CD4-positive, alpha-beta T cell (primary cell): ENCODE measurements around the gene ATP6AP1. TPM values are rescaled to one million over a fixed set of nuclear protein-coding genes. Genes with fewer than 3 reads are reported as not detected.
A peak's percentile ranks its signal among the peaks of the same experiment; 100 is the strongest.

Experiments
- ATAC-seq: fragments of 200-7000 bp; cut with Tn5 transposase; one replicate; pipeline ENCODE4 v1.10.0; 2022; ENCODE audit warnings: mild to moderate bottlenecking; ENCODE audit not compliant: poor library complexity
- CTCF ChIA-PET: fragments of 350-600 bp; sonication (Branson Sonifier 250); formaldehyde crosslinking; loops from one replicate; lab custom pipeline; 2021; ENCODE audit warnings: antibody characterized with exemption, inconsistent platforms; lab: Charles Lee
- POLR2A ChIA-PET: fragments of 350-600 bp; sonication (Branson Sonifier 250); formaldehyde crosslinking; loops from one replicate; lab custom pipeline; 2021; ENCODE audit warnings: antibody characterized with exemption, inconsistent platforms; lab: Charles Lee
- DNase-seq, 14 experiments: peaks; one replicate each; pipeline ENCODE4 v3.0.0-alpha.2; 2013 to 2020; ENCODE audit warnings: mixed read lengths in 2 of 14
- H3K27ac ChIP-seq, 2 donors: one replicate each; pipeline versions ENCODE4 v1.5.1 to v1.7.0; 2013; ENCODE audit warnings: low read length in 2 of 2, low read depth in 1 of 2, mild to moderate bottlenecking in 1 of 2
- H3K27me3 ChIP-seq, 2 experiments: 1 replicate in 1 of 2; 2 replicates in 1 of 2; pipeline versions ENCODE4 v1.6.1 to v1.7.0; 2013; ENCODE audit warnings: low read length in 2 of 2, control low read depth in 1 of 2, mild to moderate bottlenecking in 1 of 2, moderate library complexity in 1 of 2; ENCODE audit not compliant: insufficient read depth in 2 of 2, control insufficient read depth in 1 of 2
- H3K36me3 ChIP-seq: one replicate; pipeline ENCODE4 v1.6.1; 2013; ENCODE audit warnings: low read length, control low read depth; ENCODE audit not compliant: insufficient read depth
- H3K4me1 ChIP-seq: one replicate; pipeline ENCODE4 v1.6.1; 2013; ENCODE audit warnings: low read length, control low read depth; ENCODE audit not compliant: insufficient read depth
- H3K4me3 ChIP-seq: one replicate; pipeline ENCODE4 v1.5.1; 2013; ENCODE audit warnings: mild to moderate bottlenecking, low read length, moderate library complexity
- H3K9me3 ChIP-seq, 2 experiments: 1 replicate in 1 of 2; 2 replicates in 1 of 2; pipeline versions ENCODE4 v1.6.1 to v1.7.0; 2013; ENCODE audit warnings: low read length in 2 of 2, mild to moderate bottlenecking in 2 of 2, control low read depth in 1 of 2, moderate library complexity in 1 of 2; ENCODE audit not compliant: control insufficient read depth in 1 of 2, insufficient read depth in 1 of 2
- H3K27ac Mint-ChIP-seq: one replicate; pipeline ENCODE4 v1.8.0; 2020; ENCODE audit warnings: mixed read lengths
- H3K27me3 Mint-ChIP-seq: one replicate; pipeline ENCODE4 v1.8.0; 2021; ENCODE audit warnings: mixed read lengths
- H3K36me3 Mint-ChIP-seq: one replicate; pipeline ENCODE4 v1.8.0; 2021; ENCODE audit warnings: low read depth, mixed read lengths
- H3K4me1 Mint-ChIP-seq: one replicate; pipeline ENCODE4 v1.8.0; 2021; ENCODE audit warnings: low read depth, mixed read lengths
- H3K4me3 Mint-ChIP-seq: one replicate; pipeline ENCODE4 v1.8.0; 2020; ENCODE audit warnings: mild to moderate bottlenecking, mixed read lengths
- H3K9me3 Mint-ChIP-seq: one replicate; pipeline ENCODE4 v1.8.0; 2020; ENCODE audit warnings: mixed read lengths
- intact Hi-C, 2 experiments: fragments of 100-400 bp; cut with DNase I in 1 of 2; cut with micrococcal nuclease in 1 of 2; formaldehyde crosslinking; loops; one replicate each; pipeline versions ENCODE4 v1.15.1 to v1.9.0; 2023 to 2025; cut with DNase I, micrococcal nuclease
- total RNA-seq, 174 experiments: library from RNA in 2 of 174; stranded (reverse) in 2 of 174; gene quantifications; one replicate each; pipeline ENCODE4 v1.2.3 and lab custom pipeline; 2021 to 2026
- TF ChIP-seq, protein P1 (sequence below): fragments of 200-600 bp; IDR thresholded peaks from one replicate; pipeline ENCODE4 v1.8.0; 2022; ENCODE audit warnings: antibody characterized with exemption, mild to moderate bottlenecking

ATP6AP1 gene
- total RNA-seq, 2 experiments from 2014 or later, result 31.4 to 40.8 TPM

DNA sequence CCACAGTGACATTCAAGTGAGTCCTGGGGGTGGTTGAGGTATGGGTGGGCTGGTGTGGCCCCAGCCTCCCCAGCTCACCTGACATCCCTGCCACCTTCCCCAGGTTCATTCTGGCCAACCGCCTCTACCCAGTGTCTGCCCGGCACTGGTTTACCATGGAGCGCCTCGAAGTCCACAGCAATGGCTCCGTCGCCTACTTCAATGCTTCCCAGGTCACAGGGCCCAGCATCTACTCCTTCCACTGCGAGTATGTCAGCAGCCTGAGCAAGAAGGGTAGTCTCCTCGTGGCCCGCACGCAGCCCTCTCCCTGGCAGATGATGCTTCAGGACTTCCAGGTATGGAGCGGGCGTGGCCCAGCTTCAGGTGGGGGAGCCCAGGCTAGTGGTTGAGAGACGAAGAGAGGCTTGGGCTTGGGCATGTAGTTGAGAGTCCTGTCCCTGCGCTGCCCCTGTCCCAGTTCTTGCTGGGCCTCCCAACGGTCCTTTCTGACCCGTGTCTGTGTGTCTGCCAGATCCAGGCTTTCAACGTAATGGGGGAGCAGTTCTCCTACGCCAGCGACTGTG, 6.8 kb downstream of the ATP6AP1 start:
- ChIA-PET CTCF (no interaction called here), POLR2A (no interaction called here)
- DNase-seq (no peak), ATAC-seq (no peak)
- peaks cover 43% of the 10 kb centered on the region for H3K36me3 ChIP-seq
- Mint-ChIP-seq H3K4me3 (peak overlapping the region; percentile 45), H3K27ac (no peak overlapping the region), H3K27me3 (no peaks in the 10 kb centered on the region), H3K9me3 (no peaks in the 10 kb centered on the region), H3K4me1 (peaks cover 11% of the 10 kb centered on the region), H3K36me3 (peaks cover 36% of the 10 kb centered on the region)
- H3K27me3 ChIP-seq, result no peaks in the 10 kb centered on the region
- no peaks in the 10 kb centered on the region for H3K9me3 ChIP-seq
- no peak overlapping the region for H3K27ac ChIP-seq
- no peak overlapping the region for H3K4me3 ChIP-seq
- TF ChIP-seq, protein P1, sequence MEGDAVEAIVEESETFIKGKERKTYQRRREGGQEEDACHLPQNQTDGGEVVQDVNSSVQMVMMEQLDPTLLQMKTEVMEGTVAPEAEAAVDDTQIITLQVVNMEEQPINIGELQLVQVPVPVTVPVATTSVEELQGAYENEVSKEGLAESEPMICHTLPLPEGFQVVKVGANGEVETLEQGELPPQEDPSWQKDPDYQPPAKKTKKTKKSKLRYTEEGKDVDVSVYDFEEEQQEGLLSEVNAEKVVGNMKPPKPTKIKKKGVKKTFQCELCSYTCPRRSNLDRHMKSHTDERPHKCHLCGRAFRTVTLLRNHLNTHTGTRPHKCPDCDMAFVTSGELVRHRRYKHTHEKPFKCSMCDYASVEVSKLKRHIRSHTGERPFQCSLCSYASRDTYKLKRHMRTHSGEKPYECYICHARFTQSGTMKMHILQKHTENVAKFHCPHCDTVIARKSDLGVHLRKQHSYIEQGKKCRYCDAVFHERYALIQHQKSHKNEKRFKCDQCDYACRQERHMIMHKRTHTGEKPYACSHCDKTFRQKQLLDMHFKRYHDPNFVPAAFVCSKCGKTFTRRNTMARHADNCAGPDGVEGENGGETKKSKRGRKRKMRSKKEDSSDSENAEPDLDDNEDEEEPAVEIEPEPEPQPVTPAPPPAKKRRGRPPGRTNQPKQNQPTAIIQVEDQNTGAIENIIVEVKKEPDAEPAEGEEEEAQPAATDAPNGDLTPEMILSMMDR, result no peak
- peaks cover 35% of the 10 kb centered on the region for H3K4me1 ChIP-seq
- intact Hi-C loops, result loop anchor here in 1 of 2 experiments (10.0 kb wide), 1 partner anchor 50 kb away; the partner anchor contains the start of gene UBL4A

DNA sequence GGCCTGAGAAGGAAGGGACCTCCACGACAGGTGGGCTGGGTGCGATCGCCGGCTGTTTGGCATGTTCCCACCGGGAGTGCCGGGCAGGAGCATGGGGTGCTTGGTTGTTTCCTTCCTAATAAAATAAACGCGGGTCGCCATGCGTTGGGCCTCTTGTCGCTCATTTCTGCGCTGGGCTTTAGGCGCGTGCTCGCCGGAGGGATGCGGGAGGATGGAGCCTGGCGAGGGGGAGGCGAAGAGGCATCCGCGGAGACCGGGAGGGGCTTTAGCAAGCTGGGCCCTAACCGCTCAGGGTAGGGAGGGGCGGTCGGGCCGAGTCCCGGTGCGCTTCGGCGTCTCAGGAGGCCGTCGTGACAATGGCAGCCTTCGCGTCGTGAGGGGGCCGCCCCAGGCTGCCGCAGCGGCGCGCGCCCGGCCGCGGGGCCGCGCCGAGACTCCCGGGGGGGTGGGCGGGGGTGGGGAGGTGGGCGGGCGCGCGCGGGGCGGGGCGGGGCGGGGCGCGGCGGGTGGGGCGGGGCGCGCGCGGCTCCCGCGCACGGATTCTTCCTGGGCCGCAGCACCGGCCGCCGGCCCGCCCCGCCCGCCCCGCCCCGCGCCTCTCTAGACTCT, 8.0 kb downstream of the ATP6AP1 start:
- peaks cover 43% of the 10 kb centered on the region for H3K36me3 ChIP-seq
- H3K36me3 Mint-ChIP-seq, result peaks cover 31% of the 10 kb centered on the region
- H3K4me1 Mint-ChIP-seq, result peaks cover 5% of the 10 kb centered on the region
- ATAC-seq (peak; percentile 77), DNase-seq (peak in 13 of 14 experiments; percentile 18 to 86 (median 52))
- H3K4me3 Mint-ChIP-seq, result peak overlapping the region; percentile 90
- peak overlapping the region; percentile 64 to 72 for H3K27ac ChIP-seq
- TF ChIP-seq, protein P1, result no peak
- H3K4me3 ChIP-seq, result peak overlapping the region; percentile 53
- CTCF ChIA-PET, result no interaction called here
- peaks cover 39% of the 10 kb centered on the region for H3K4me1 ChIP-seq
- intact Hi-C loops, result loop anchor here (2.0 to 10.0 kb wide), 3 partner anchors 22 to 48 kb away; partner anchors contain the start of genes PLXNA3 (in 1 of the 2) and UBL4A (in 1 of the 2)
- no peaks in the 10 kb centered on the region for H3K9me3 ChIP-seq
- no peaks in the 10 kb centered on the region for H3K9me3 Mint-ChIP-seq
- H3K27ac Mint-ChIP-seq, result peak overlapping the region; percentile 93
- H3K27me3 ChIP-seq, result no peaks in the 10 kb centered on the region
- no peaks in the 10 kb centered on the region for H3K27me3 Mint-ChIP-seq
- POLR2A ChIA-PET, result interaction anchor here (0.6 kb wide), 1 partner anchor 49 kb away, joined by 4 read pairs; no protein-coding TSS in a partner anchor

DNA sequence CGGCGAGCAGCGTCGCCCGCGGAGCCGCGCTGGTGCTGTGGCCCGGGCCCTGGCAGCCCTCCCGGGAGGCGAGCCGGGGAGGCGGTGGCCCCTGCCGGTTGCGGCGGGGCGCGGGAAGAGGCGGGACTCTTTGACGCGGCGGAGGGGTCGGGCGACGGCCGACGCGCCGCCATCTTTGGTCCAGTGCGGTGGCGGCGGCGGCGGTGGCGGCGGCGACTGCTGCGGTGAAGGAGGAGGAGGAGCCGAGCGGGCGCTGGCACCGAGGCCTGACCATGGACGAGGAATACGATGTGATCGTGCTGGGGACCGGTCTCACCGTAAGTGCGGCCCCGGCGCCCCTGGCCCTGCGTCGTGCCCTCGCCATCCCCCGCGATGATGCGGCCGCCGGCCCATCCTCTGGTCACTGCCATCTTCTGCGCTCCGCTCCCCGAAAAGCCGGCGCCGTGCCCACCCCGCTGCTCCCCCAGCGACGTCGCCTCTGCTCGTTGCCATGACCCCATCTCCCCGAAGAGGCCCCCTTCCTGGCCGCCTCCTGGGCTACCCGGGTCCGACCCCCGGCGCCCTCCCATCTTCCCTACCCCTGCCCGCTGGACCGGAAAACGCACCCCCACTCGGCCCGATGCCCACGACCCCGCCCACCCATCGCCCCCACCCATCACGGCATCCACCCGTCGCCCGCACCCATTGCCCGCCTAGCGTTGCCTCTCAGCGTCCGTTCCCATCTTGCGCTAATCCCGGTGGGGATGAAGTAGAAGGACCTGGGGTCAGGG, 8.7 kb downstream of the ATP6AP1 start, which contains the start of gene GDI1:
Gene GDI1 (plus strand): TSS at position 172 of the 770 bp plus-strand sequence. CDS start 101 bp downstream, at position 273.
- H3K27me3 Mint-ChIP-seq, result no peaks in the 10 kb centered on the region
- peaks cover 40% of the 10 kb centered on the region for H3K36me3 ChIP-seq
- CTCF ChIA-PET, result no interaction called here
- peak; percentile 54 for ATAC-seq
- intact Hi-C loops, result loop anchor here (2.0 to 10.0 kb wide), 3 partner anchors 22 to 48 kb away; partner anchors contain the start of genes PLXNA3 (in 1 of the 2) and UBL4A (in 1 of the 2)
- H3K27ac Mint-ChIP-seq, result peak within 1 kb of the TSS; percentile 93
- H3K4me1 Mint-ChIP-seq, result peaks cover 12% of the 10 kb centered on the region
- H3K9me3 ChIP-seq, result no peaks in the 10 kb centered on the region
- H3K4me3 Mint-ChIP-seq, result peak within 1 kb of the TSS; percentile 90
- peak; percentile 30 to 81 (median 50) for DNase-seq
- peaks cover 37% of the 10 kb centered on the region for H3K36me3 Mint-ChIP-seq
- H3K27me3 ChIP-seq, result no peaks in the 10 kb centered on the region
- POLR2A ChIA-PET, result no interaction called here
- H3K27ac ChIP-seq, result peak within 1 kb of the TSS; percentile 64 to 72
- TF ChIP-seq, protein P1, result no peak
- peak within 1 kb of the TSS; percentile 59 for H3K4me3 ChIP-seq
- peaks cover 46% of the 10 kb centered on the region for H3K4me1 ChIP-seq
- H3K9me3 Mint-ChIP-seq, result no peaks in the 10 kb centered on the region
